Endodermal cell (in vitro differentiated cells): ENCODE data around the gene SUPT3H. TPM values are rescaled to one million over a fixed set of nuclear protein-coding genes. Genes with fewer than 3 reads are reported as not detected.

Source experiments
- DNase-seq: peaks from one replicate; pipeline ENCODE4 v3.0.0-alpha.2; 2017
- H3K27ac ChIP-seq: 2 replicates; pipeline ENCODE4 v1.5.1; 2013; ENCODE audit warnings: mild to moderate bottlenecking, low read depth, low read length, moderate library complexity
- H3K27me3 ChIP-seq: 2 replicates; pipeline ENCODE4 v1.6.1; 2013; ENCODE audit warnings: mild to moderate bottlenecking, low read length, moderate library complexity; ENCODE audit not compliant: insufficient read depth, control insufficient read depth, poor library complexity, severe bottlenecking
- H3K36me3 ChIP-seq: 2 replicates; pipeline ENCODE4 v1.7.0; 2013; ENCODE audit warnings: mild to moderate bottlenecking, low read length, moderate library complexity; ENCODE audit not compliant: control insufficient read depth, insufficient read depth
- H3K4me1 ChIP-seq: one replicate; pipeline ENCODE4 v1.7.0; 2013; ENCODE audit warnings: low read length; ENCODE audit not compliant: control insufficient read depth, insufficient read depth
- H3K4me3 ChIP-seq: 2 replicates; pipeline ENCODE4 v1.5.1; 2013; ENCODE audit warnings: mild to moderate bottlenecking, low read length, moderate library complexity
- H3K9ac ChIP-seq: 2 replicates; pipeline ENCODE4 v1.6.1; 2013; ENCODE audit warnings: mild to moderate bottlenecking, low read length, moderate library complexity; ENCODE audit not compliant: poor library complexity, severe bottlenecking; ENCODE audit errors: extremely low read depth
- H3K9me3 ChIP-seq: 2 replicates; pipeline ENCODE4 v1.6.1; 2013; ENCODE audit warnings: mild to moderate bottlenecking, low read length, moderate library complexity; ENCODE audit not compliant: control insufficient read depth
- H3K27ac Mint-ChIP-seq: 2 replicates; pipeline ENCODE4 v1.8.0; 2020; ENCODE audit warnings: mixed read lengths
- H3K27me3 Mint-ChIP-seq: 2 replicates; pipeline ENCODE4 v1.8.0; 2021; ENCODE audit warnings: mild to moderate bottlenecking, mixed read lengths; ENCODE audit not compliant: insufficient read depth
- H3K36me3 Mint-ChIP-seq: 2 replicates; pipeline ENCODE4 v1.8.0; 2020; ENCODE audit warnings: low read depth, mixed read lengths
- H3K4me1 Mint-ChIP-seq: 2 replicates; pipeline ENCODE4 v1.8.0; 2020; ENCODE audit warnings: mixed read lengths
- H3K4me3 Mint-ChIP-seq: 2 replicates; pipeline ENCODE4 v1.8.0; 2020; ENCODE audit warnings: mild to moderate bottlenecking, moderate library complexity, mixed read lengths
- H3K9me3 Mint-ChIP-seq: 2 replicates; pipeline ENCODE4 v1.8.0; 2020; ENCODE audit warnings: mild to moderate bottlenecking, mixed read lengths
- WGBS, 2 experiments: methylation state at CpG; one replicate each; pipeline versions ENCODE4 v1.1.5 to v1.1.7; 2013; ENCODE audit warnings: missing lambda C conversion rate in 2 of 2, mixed read lengths in 1 of 2; ENCODE audit not compliant: insufficient coverage in 1 of 2, insufficient read length in 1 of 2; 5-methylcytosine and 5-hydroxymethylcytosine counted together
- total RNA-seq, 2 donors: library from RNA; stranded (reverse); fragmentation: NEBNext Ultra II Directional in 1 of 2; extraction: Animal tissue kit (Norgen Biotek cat#: 25700) in 1 of 2; gene quantifications; 2 replicates in 1 of 2; 3 replicates in 1 of 2; pipeline ENCODE4 v1.2.1, GENCODE V29; 2021
- TF ChIP-seq, protein P1 (sequence below): fragments of 200-600 bp; sonication (generic); conservative IDR thresholded peaks from 2 replicates; pipeline ENCODE4 v1.5.0; 2021; ENCODE audit warnings: antibody characterized with exemption, mild to moderate bottlenecking

SUPT3H gene
- total RNA-seq, 2 donors from 2014 or later: 32.4 to 34.7 TPM

DNA sequence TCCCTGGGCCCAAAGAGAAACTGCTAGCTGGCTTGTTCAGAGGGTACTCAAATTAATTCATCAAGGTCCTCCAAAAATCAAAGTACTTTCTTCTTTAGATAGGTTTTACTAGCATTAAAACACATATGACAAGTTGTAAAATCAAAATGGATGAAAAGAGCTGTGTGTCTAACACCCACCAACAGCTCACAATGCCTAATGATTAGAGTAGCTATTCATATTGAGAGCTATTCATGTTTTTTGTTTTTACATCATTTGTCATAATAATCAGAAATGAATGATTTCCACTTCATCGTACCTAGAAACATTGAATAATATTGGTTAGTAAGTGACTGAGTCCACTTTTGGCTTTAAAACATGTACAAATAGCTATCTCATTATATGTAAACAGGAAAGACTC lies 339.5 kb downstream of the SUPT3H start:
- TF ChIP-seq, protein P1, sequence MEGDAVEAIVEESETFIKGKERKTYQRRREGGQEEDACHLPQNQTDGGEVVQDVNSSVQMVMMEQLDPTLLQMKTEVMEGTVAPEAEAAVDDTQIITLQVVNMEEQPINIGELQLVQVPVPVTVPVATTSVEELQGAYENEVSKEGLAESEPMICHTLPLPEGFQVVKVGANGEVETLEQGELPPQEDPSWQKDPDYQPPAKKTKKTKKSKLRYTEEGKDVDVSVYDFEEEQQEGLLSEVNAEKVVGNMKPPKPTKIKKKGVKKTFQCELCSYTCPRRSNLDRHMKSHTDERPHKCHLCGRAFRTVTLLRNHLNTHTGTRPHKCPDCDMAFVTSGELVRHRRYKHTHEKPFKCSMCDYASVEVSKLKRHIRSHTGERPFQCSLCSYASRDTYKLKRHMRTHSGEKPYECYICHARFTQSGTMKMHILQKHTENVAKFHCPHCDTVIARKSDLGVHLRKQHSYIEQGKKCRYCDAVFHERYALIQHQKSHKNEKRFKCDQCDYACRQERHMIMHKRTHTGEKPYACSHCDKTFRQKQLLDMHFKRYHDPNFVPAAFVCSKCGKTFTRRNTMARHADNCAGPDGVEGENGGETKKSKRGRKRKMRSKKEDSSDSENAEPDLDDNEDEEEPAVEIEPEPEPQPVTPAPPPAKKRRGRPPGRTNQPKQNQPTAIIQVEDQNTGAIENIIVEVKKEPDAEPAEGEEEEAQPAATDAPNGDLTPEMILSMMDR: no peak
- Mint-ChIP-seq H3K27ac (no peak overlapping the region), H3K36me3 (no peaks in the 10 kb centered on the region), H3K9me3 (no peaks in the 10 kb centered on the region), H3K4me3 (no peak overlapping the region), H3K4me1 (peaks cover 3% of the 10 kb centered on the region), H3K27me3 (no peaks in the 10 kb centered on the region)
- Histone ChIP-seq H3K27me3 (no peaks in the 10 kb centered on the region), H3K27ac (no peak overlapping the region), H3K4me3 (no peak overlapping the region), H3K9me3 (no peaks in the 10 kb centered on the region), H3K4me1 (no peaks in the 10 kb centered on the region), H3K9ac (no peak overlapping the region), H3K36me3 (no peaks in the 10 kb centered on the region)
- WGBS, 2 experiments: 100% methylated on average over 1 of the region's 1 CpG; no CpG with 5 or more reads in 1 of the 2 experiments
- DNase-seq: no peak

DNA sequence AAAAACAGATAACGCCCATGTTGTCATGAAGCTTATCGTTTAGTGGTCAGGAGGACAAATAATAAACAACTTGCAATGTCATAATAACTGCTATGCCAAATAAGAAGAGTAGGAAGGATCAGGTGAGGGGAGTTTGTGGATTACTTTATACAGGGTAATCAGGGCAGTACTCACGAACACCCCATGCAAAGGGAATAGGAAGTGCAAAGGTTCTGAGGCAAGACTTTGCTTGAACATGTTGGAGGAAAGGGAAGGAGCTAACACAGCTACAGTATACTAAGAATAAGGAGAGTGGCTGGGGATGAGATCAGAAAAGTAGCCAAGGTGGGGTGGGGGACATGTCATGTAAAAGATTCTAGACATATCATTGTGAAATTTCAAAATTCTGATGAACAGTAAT lies 341.6 kb downstream of the SUPT3H start:
- no peaks in the 10 kb centered on the region for H3K4me1 ChIP-seq
- no peak overlapping the region for H3K27ac Mint-ChIP-seq
- H3K27me3 ChIP-seq: no peaks in the 10 kb centered on the region
- no peaks in the 10 kb centered on the region for H3K27me3 Mint-ChIP-seq
- no peak overlapping the region for H3K4me3 Mint-ChIP-seq
- no peak overlapping the region for H3K9ac ChIP-seq
- no peak overlapping the region for H3K27ac ChIP-seq
- WGBS, 2 experiments: 92 to 100% methylated on average over 2 to 3 of the region's 3 CpGs
- no peaks in the 10 kb centered on the region for H3K9me3 Mint-ChIP-seq
- no peak for DNase-seq
- H3K4me1 Mint-ChIP-seq: peaks cover 3% of the 10 kb centered on the region
- H3K9me3 ChIP-seq: no peaks in the 10 kb centered on the region
- no peaks in the 10 kb centered on the region for H3K36me3 ChIP-seq
- TF ChIP-seq, protein P1: no peak
- H3K36me3 Mint-ChIP-seq: no peaks in the 10 kb centered on the region
- H3K4me3 ChIP-seq: no peak overlapping the region

DNA sequence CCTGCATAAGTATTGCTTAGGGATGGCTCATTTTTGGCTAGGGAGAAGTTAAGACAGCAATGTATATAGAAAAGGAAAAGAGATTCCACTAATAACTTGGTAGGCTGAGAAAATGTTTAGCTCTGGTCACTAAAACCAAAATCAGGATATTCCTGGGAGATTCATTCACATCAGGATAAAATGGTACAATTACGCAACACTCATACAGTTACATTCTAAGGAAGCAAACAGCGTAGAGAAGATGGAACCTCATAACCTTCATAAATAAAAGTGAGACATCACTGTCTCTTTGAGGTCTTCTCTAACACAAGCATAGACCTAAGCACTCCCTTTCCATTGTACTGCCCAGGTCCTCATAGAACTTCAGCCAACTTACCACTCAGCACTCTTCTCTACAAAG lies 345.3 kb downstream of the SUPT3H start:
- WGBS, 2 experiments: 99 to 100% methylated on average over 2 of the region's 2 CpGs
- H3K9ac ChIP-seq: no peak overlapping the region
- H3K36me3 Mint-ChIP-seq: no peaks in the 10 kb centered on the region
- peaks cover 9% of the 10 kb centered on the region for H3K9me3 ChIP-seq
- DNase-seq: no peak
- no peaks in the 10 kb centered on the region for H3K36me3 ChIP-seq
- H3K27ac ChIP-seq: no peak overlapping the region
- no peak overlapping the region for H3K4me3 Mint-ChIP-seq
- H3K4me1 ChIP-seq: no peaks in the 10 kb centered on the region
- TF ChIP-seq, protein P1: no peak
- H3K9me3 Mint-ChIP-seq: peaks cover under 1% of the 10 kb centered on the region
- H3K4me3 ChIP-seq: no peak overlapping the region
- H3K27me3 Mint-ChIP-seq: no peaks in the 10 kb centered on the region
- no peak overlapping the region for H3K27ac Mint-ChIP-seq
- H3K27me3 ChIP-seq: no peaks in the 10 kb centered on the region
- peaks cover 3% of the 10 kb centered on the region for H3K4me1 Mint-ChIP-seq
